WTC11 (cell line): ENCODE measurements around the gene SPRTN.
A peak's percentile ranks its signal among the peaks of the same experiment; 100 is the strongest.

Experiments used
- CTCF ChIP-seq: fragments of 200-600 bp; IDR thresholded peaks from 2 replicates; pipeline ENCODE4 v1.8.0; 2022; ENCODE audit warnings: antibody characterized with exemption
- ZNF232 ChIP-seq: sonication (generic); formaldehyde crosslinking; IDR thresholded peaks from 2 replicates; pipeline ENCODE4 v1.8.0; 2022; ENCODE audit warnings: mild to moderate bottlenecking, missing genetic modification reagents
- TF ChIP-seq, protein P1 (sequence below): sonication (generic); formaldehyde crosslinking; IDR thresholded peaks from 2 replicates; pipeline ENCODE4 v1.8.1; 2023; ENCODE audit warnings: mild to moderate bottlenecking, moderate library complexity, missing genetic modification reagents

DNA sequence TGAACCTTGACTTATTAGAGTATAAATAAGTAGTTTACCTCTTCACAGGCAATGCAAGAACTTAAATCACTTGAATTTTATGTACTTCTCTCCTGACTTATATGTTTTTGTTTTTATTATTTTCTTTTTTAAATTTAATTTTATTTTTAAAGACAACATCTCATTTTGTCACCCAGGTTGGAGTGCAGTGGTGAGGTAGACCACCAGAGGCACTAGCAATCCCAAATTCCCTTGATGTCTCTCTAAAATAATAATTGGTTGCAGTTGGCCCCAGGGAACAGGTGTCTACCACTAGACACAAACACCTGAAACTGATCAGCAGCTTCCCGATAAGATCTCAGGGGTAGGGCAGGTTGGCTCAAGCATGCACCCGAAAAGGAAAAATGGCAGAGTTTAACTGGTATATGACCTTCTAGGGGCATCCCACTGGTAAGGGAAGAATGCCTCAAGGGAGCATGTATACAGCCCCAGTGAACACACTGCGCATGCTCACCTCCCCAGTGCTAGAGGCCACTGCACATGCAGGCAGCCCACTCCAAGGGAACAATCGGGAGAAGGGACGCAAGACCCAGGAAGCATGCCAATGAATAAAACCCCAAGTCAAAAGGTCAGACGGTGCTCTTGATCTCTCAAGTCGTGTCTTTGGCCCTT, 15.1 kb upstream of the SPRTN start:
- TF ChIP-seq CTCF (0 out of 2 replicates have a peak, but pooled peaks have one; percentile 12), ZNF232 (no peak)
- TF ChIP-seq, protein P1, sequence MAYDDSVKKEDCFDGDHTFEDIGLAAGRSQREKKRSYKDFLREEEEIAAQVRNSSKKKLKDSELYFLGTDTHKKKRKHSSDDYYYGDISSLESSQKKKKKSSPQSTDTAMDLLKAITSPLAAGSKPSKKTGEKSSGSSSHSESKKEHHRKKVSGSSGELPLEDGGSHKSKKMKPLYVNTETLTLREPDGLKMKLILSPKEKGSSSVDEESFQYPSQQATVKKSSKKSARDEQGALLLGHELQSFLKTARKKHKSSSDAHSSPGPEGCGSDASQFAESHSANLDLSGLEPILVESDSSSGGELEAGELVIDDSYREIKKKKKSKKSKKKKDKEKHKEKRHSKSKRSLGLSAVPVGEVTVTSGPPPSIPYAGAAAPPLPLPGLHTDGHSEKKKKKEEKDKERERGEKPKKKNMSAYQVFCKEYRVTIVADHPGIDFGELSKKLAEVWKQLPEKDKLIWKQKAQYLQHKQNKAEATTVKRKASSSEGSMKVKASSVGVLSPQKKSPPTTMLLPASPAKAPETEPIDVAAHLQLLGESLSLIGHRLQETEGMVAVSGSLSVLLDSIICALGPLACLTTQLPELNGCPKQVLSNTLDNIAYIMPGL (CRISPR knock-in tag), result no peak
